HG02623 (cell line): ENCODE data around the gene TAF1D.
"Not testable (repeated sequence)": the region's sequence is repeated elsewhere in the genome, so short reads cannot be mapped to it uniquely, and the experiment has no call there.

Experiments
- ATAC-seq: cut with Tn5 transposase; IDR thresholded peaks from one replicate; pipeline ENCODE4 v1.9.1; 2021; ENCODE audit warnings: moderate library complexity; ENCODE audit not compliant: unreplicated experiment

The TAF1D gene

DNA sequence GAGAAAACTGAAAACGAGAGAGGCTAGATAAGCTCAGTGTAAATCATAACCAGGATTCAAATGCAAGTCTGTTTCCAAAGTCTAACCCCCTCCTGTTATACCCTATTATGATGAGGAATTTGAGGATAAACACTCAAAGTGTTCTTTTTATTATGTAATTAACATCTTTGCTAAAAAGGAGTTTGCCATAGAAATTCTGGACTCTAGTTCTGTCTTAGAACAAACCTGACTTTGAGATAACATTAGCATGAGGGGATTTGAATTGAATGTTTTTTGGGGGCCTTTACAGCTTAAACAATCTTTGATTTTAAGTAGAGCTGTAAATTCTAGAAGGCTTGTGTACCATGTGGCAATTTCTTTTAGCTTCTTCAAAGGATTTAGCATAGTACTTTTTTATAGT lies 9.7 kb upstream of the TAF1D start:
- no peak for ATAC-seq

DNA sequence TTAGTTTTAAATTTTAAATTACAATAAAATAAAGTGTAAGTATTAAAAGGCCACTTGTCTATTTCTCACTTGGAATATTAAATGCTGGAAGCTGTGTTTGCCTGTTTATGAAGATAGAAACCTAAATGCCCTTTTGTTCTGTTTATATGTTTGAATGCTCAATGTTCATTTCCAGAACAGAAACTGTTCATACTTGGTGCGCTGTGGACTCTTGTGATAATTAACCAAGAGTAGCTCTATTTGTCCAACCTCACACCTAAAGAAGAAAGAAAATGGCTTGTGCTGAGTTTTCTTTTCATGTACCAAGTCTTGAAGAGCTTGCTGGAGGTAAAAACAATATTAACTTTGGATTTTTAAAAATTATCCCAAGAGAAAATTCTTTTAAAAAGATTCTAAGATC lies 5.8 kb upstream of the TAF1D start:
- ATAC-seq: peak; percentile 84

DNA sequence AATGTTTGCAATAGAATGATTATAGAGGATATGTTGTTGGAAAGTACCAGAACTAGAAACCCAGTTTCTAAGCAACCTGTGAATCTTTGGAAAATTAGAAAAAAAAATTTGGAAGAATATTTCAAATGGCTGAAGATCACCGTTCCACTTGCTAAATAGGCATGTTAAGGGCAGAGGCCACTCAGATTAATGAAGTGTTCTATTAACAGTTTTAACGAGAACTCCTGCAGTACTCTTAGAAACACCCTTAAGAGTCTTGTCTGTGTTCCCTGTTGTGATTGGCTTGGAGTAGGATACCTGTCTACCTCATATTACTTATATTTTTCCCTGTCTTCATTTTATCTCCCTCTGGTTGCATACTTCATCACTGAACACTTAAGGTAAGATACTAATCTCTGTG lies 4.8 kb upstream of the TAF1D start:
- ATAC-seq: no peak

DNA sequence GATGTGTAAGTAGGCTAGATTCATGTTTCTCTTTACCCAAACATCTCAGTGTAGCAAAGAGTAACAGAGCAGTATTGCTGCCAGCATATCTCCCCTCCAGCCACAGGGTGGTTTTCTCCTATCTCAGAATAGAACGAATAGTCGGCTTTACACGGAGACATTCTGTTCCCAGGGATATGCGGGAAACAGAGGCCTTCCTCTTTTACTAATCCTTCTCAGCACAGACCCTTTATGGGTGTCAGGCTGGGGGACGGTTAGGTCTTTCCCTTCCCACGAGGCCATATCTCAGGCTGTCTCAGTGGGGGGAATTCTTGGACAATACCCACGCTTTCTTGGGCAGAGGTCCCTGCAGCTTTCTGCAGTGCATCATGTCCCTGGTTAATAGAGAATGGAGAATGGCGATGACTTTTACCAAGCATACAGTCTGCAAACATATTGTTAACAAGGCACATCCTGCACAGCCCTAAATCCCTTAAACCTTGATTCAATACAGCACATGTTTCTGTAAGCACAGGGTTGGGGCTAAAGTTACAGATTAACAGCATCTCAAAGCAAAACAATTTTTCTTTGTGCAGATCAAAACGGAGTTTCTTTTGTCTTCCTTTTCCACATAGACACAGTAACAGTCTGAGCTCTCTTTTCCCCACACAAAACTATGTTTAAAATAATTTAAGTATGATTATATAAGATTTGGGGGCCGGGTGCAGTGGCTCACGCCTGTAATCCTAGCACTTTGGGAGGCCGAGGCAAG lies 3.9 kb upstream of the TAF1D start:
- ATAC-seq: not testable (repeated sequence)

DNA sequence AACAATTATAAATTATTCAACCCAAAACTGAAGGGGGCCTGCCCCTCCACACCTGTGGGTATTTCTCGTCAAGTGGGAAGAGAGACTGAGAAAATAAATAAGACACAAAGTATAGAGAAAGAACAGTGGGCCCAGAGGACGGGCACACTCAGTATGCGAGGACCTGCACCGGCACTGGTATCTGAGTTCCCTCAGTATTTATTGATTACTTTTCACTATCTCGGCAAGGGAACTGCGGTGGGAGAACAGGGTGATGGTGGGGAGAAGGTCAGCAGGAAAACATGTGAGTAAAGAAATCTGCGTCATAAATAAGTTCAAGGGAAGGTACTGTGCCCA lies 3.3 kb upstream of the TAF1D start:
- no peak for ATAC-seq

DNA sequence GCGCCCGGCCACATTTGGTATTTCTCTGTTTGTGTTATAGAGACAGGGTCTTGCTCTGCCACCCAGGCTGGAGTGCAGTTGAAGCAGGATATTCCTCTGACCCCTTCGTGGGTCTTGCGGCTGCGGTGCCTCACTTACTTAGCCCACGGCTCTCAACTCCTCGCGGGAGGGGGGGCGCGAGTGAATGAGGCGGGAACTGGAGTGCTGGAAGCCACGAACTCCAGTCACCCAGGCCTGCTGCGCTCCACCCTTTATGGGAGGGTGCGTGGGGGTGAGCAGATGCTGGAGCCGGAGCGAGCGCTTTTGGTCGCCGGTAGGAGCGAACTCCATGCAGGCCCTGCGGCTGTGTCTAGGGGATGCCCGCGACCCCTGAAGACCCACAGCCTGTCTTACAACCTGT lies 2.0 kb upstream of the TAF1D start:
- no peak for ATAC-seq

DNA sequence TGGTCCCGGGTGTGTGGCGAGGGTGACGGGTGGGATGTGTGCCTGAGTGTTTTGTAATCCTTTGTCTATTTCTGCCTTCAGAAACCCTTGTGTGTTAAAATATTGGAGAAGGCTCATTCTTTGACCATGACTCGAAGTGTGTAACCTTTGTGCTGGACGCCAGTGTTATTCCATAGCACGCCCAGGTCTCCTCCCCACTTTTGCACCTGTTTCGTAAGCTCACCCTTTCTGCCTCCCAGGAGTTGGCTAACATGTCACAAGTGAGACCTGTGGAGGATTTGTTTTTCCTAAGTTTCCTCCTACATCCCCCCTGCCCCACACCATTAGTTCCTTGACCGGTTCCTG lies 559 bp upstream of the TAF1D start:
- peak; percentile 10 for ATAC-seq

DNA sequence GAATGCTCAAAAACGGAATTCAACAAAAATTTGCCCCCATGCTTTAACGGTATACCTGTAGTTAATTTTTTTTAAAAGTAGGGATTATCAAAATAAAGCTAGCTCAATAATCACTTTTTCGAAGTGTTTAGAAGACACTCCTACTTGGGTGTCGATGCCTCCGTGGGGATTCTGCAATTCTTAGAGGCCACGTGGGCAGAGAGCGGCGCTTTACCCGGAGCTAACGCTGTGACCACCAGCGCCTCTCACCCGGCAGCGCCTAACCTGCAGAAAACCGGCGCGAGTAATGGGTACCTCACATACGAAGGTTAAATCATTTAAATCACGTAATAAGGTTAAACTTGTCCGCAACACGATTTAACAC lies 583 bp downstream of the TAF1D start:
- peak; percentile 26 for ATAC-seq

DNA sequence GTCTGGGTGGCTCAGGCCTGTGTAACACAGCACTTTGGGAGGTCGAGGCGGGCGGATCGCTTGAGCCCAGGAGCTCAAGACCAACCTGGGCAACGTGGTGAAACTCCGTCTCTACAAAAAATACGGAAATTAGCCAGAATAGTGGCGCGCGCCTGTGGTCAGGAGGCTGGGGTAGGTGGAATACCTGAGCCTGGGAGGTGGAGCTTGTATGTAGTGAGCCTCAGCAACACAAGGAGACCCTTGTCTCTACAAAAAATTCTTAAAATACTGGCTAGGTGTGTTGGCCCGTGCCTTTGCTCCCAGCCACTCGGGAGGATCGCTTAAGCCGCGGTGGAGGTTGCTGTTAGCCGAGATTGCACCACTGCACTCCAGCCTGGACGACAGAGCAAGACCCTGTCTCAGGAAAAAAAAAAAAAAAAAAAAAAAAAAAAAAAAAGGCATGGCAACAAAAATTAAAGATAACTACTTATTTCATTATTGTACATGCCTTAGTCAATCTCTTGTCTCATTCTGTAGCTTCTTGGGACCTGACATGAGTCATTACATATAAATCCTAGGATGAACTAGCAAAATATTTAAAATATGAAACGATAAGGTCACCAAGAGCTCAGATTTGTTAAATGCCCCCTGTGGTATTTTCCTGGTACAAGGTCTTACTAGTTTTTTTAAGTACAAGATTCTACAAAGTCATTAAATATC lies 1.1 kb downstream of the TAF1D start:
- peak; percentile 16 for ATAC-seq

DNA sequence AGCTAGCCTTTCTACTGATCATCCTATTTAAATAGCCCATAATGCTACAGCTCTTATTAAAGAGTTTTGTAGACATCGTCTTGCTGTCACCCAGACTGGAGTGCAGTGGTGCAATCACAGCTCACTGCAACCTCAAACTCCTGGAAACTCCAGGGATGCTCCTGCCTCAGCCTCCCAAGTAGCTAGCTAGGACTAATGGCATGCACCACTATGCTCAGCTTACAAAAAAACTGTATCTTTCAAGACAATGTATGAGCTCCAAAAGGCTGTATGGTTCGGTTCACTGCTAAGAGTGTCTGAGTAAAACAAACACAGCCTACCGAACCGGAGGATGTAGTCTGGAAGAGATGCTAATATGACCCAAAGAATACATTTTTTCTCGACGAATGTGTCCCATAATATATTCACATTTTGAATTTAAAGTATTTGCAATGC lies 2.6 kb downstream of the TAF1D start:
- ATAC-seq: no peak

DNA sequence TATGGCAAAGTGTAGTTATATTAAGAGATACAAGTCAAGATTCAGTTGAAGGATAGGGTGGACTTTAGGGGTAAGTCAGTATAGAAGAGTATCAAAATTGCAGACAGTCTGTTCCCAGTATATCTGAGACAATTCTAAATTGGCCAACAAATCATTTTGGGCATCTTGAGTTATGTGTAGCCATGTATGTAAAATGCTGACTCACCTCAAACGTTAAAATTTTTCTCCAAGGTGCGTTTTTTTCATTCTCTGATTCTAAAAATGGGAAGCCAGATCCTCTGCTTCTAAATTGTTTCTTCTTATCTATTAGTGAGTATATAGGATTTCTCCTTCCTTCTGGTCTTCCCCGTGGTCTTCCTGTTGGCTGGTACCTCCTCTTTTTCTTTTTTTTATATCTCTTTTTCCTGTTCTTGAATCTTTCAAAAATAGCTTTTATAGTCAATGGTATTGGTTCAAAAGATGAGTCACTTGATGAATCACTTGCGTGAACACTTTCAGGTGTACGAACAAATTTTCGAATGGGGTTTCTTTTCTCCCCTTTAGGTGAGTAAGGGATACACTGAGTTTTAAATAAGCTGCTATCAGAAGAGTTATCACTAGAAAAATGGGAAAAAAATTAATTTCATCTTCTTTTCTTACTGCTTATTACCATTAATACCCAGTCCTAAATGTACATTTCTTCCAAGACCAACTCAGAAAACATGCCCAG lies 3.2 kb downstream of the TAF1D start:
- ATAC-seq: no peak

DNA sequence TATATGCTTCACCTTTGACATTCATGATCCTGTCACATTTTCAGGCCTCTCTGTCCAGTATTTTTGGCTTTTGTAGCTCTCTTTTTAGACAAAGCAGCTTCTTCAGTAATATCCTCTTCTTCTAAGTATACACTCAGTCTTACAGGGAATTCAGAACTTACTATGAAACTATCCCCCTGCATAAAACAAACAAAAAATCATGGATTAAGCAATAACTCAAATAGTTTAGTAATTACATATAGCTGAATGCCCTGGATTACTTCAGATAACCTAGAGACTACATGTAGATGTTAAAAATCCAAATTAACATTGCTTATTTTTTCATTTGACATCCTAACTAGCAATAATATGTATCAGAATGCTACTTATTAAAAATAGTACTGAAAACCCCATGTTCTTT lies 5.2 kb downstream of the TAF1D start:
- no peak for ATAC-seq

DNA sequence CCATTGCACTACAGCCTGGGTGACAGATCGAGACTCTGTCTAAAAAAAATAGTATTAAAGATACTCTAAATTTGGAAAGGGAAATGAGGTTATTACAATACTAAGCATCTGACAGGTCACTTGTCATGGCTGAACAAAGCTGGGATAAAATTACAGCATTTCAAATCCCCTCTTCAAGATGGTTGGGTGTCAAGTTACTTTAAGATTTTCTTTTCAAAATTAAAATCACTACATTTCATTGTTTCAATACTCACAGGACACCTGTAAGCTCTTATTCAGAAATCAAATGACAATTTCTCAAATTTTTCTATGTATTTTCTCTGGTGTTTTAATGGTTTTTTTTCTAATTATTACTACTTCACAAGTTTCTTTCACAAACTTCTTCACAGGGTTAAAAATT lies 5.7 kb downstream of the TAF1D start:
- no peak for ATAC-seq

DNA sequence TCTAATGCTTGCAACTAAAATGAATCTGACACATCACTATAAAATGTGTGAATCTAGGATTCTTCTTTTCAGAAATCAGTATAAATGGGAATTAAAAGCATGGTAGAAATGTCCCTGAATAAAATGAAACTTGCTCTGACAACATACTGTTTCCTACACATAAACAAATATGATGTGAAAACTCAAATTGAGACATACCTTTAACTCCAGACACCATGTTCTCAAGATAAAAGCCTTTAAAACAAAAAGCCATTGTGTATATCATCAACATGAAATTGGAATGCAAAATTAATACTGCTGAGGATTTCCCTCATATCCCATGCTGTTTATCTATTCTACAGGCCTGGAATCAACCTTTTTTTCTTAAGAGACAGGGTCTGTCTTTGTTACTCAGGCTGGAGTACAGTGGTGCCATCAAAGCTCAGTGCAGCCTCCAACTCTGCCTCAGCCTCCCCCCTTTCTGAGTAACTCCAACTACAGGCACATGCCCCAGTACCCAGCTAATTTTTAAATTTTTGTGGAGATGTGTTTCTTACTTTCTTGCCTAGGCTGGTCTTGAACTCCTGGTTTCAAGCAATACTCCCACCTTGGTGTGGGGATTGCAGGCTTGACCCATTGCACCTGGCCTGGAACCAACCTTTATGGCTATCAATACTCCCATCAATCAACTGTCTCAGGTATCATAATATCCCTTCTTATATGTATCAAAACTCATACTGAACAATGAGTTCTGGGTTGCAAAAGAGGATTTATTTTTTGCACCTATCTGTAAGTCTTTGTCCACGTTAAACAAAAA lies 6.7 kb downstream of the TAF1D start:
- ATAC-seq: no peak

DNA sequence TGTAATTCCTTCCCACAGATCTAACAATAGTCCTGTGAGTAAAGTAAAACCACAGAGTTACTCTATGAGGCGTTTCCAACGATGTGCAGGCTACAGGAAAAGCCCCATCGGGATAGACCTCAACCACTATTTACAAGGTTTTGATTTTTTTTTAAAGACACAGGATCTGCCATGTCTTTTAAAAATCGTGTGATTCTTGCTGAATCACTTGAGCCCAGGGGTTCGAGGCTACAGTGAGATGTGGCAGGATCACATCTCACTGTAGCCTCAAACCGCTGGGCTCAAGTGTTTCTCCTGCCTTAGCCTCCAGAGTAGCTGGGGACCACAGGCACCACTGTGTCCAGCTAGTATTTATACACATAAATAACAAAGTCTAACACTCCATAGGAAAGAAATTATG lies 7.8 kb downstream of the TAF1D start:
- no peak for ATAC-seq

DNA sequence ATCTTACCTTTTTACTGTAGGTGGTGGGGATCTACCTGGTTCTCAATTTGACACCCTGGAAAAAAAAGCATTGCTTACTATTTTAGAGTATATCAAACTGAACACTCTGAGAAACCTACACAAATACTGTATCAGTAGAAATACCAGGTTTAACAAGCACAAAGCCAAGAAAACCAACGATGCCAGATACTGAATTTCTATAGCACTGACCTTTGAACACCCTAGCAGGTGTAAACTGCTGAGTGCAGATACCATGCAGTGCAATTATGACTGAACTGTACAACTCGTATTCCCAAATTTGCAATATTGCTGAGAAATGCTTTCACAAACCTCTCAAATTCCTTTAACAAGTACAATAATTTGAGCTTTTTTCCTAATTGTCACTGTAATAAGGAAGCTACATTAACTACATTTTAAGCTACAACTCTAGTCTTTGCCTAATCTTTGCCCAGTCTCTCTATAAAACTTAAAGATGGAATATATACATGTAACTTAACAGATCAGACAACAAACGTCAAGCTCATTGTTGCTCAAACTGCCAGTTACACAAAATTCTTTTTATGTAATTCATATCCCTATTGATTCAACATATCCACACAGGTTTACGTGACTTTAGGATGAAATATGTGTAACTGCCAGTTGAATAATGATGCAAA lies 8.9 kb downstream of the TAF1D start:
- no peak for ATAC-seq

DNA sequence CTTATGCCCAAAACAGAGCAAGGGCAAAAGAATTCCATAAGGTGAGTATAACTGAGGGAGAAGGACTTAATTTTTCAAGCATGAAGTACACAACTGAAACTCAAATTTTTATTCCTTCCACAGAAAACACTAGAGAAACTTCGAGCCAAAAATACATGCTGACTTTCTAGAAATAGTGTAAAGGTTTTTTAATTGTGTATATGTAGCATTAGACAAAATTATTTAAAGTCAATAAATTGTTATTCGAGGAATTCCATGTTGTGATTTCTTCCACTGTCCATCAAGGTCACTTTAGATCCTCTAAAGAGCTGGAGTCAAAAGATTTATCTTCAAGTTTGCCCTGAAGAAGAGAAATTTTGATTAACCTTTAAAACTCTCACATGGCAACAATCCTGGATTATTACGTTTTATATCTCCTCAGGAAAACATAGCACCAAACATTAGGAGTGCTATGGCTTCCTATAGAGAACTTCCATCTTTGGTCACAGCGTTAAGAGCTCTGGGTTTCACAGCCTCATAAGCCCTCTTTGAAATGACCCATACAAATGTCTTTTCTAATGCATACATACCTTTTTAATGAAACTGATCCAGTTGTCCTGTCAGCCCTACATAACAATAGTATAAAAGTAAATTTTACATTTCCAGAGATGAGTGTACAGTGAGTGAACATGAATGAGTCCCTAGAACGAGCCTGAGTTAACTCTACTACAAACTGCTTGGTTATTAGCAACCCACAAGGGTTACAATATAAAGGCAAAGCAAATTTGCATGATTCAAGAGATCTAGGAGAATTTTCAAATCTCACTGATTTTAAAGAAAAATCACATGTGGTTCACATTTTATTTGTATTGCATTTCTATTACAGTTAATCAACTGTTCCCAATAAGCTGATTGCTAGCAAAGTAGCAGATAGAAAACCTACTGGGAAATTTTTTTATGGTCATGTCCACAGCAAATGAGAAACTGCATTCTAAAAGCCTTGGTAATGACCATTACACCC lies 10.9 kb downstream of the TAF1D start:
- ATAC-seq: no peak

DNA sequence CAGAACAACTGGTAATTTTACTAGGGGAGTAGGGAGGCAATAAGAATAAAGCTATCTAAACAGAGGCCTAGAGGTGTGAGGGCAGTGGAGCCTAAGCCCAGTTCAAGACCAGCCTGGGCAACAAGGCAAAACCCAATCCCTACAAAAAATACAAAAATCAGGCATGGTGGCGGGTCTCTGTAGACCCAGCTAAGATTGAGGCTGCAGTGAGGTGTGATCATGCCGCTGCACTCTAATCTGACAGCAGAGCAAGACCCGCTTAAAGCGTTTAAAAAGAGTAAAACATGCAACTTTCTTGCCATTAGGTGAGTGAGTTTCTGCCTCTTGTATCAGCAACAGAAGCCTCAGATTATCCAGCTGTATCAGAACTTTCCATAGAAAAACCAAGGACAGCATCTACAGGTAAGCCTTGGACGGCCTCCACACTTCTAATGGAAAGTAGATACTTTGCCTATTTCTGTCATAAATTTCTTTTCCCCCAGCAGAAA lies 12.1 kb downstream of the TAF1D start:
- ATAC-seq: no peak

DNA sequence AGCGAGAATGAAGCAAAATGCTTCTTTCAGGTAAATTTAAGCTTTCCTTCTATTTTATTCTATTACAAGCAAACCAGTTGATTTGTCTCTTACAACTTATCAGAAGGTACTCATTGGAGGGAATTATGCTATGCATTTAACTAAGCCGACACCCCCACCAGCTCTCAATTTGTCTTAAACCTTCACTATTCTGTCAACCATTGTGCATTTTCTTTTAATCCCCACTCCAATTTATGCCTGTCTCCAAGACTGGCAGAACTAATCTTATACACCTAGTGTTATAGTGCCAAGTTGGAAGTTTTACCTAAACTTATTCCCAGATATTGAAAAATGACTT lies 12.5 kb downstream of the TAF1D start:
- no peak for ATAC-seq
